Activated CD4-positive, CD25-positive, alpha-beta regulatory T cell (primary cell): Measurements from ENCODE around the gene USPL1.
"Not testable (repeated sequence)": the region's sequence is repeated elsewhere in the genome, so short reads cannot be mapped to it uniquely, and the experiment has no call there.

Source experiments
- DNase-seq, 4 experiments: peaks; one replicate each; lab custom pipeline; 2025; lab: John Stamatoyannopoulos, UW

The USPL1 gene

DNA sequence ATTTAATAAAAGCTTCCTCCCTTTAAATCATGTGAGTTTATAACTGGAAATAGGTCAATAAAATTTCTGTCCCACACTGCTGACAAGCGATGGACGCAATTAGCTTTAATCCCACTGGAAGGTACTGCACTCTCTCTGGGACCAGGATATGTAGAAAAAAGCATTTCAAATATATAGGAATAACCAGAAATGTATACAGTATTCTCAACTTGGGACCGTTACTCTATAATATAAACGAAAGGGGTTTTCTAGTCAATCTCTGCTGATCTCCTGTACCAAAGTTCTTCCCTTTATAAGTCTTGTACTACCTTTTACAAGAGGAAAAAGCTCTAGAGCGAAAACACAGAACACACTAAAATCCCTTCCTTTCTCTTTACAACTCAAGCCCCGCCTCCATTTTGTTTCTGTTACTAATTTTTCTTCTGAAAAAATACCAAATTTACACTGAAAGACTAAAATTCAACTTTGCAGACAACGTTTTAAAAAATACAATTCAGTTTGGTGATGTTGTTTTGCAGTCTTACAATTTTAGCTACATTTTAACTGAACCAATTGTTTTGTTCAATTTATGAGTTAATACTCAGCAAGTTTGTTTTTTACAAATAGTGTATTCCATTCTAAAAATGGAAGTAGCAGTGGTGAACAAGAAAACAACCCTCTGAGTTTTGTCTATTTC, 1.7 kb upstream of the USPL1 start:
- no peak for DNase-seq

- peak in 3 of 4 experiments; percentile 29 to 41 (median 31) for DNase-seq
These were observed 799 bp upstream of the USPL1 start for GRCh38 chr13:30616927-30617314.

DNA sequence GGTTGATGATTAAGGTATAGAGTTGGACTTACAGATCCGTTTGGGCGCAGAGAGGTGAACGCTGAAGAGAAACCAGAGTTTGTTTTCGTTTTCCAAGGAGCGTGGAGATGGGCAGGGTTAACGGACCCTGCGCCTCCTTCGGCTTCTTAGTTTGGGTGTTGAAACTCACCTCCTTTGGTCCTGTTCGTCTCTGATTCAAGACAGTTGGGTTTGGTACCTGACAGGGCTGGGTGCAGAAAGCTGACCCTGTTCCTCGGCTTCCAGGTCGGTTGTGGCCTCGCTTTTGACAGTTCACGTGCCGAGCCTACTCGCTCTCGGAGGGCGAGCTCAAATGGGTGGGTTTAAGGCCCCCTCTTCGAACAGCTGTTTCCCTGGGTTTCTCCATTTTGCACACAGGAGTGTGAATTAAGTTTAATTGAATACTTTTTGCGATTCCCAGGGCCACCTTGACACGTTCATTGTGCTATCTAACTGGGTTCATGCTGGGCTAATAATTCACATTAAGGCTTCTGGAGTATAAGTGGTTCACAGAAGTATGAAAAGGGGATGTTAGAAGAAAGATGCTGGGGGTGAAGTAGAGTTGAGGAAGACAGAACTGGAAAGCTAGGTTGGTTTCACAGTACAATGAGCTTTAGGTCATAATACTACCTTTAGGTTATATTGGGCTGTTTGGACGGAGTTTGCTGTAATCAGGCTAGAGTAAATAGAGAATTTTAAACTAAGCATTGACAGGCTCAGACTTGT, 638 bp downstream of the USPL1 start:
- no peak for DNase-seq

DNA sequence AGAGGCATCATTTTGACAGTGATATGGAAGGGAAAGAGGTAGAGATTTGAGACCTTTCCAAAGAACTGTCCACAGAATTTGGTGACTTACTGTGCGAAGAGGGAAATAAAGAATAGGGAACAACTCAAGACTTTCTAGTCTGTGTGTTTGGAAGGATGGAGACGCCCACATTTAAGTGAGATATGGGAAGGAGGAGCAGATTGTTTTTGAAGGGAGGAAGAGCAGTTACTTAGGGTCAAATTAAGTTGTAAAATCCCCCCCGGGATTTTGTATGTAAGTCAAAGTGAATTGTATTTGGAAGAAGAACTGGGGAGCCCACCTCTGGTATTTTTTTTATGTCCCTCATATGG, 1.2 kb downstream of the USPL1 start:
- no peak for DNase-seq

- no peak for DNase-seq
These were observed 2.0 kb downstream of the USPL1 start for GRCh38 chr13:30619731-30620130.

DNA sequence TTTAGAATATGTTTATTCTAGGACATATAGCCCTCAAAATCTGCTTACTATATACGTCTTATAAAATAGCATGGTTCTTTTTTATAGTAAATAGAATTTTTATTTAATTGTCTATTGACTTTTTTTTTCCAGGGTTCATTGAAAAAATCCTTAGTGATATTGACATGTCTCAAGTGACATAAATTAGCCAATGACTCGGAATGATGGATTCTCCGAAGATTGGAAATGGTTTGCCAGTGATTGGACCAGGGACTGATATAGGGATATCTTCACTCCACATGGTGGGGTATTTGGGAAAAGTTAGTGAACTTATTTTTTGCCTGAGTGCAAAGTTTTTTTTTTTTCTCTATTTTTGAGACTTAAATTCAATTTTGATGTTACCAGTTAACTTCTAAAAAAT, 3.2 kb downstream of the USPL1 start:
- no peak for DNase-seq

DNA sequence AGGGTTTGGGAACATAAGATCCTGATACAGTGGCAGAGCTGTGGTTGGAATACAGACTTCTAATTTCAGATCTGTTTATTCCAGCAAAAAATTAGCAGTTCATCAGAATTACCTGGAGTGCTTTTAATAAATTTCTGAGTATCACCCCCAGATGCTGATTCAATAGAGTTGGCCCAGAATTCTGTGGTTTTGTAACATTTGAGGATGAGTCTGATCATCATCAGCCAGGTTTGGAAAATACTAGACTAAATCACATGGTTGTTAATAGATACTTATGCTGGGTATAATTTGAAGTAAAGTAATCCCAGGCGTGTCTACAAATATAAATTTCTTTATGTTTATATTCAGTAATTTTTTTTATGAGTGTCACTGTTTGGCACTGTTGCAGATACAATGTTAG, 4.8 kb downstream of the USPL1 start:
- DNase-seq: no peak

GRCh38 chr13:30623392-30623791, 5.7 kb downstream of the USPL1 start:
- DNase-seq: no peak

DNA sequence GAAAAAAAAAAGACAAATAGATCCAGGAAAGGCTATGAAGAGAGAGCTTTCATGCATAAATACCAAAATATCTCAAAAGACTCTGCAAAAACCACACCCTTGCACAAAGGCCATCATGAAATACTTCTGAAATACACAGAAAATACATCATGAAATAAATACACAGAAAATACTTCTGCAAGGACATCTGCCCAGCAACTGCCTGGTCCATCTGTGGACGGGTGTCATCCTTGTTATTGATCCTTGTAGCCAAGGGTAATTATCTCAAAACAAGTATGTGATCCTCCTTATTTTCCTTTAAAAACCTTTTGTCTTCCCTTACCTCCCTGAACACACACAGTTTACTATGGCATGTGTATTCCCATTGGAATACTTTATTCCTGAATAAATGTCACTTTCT, 6.9 kb downstream of the USPL1 start:
- no peak for DNase-seq

DNA sequence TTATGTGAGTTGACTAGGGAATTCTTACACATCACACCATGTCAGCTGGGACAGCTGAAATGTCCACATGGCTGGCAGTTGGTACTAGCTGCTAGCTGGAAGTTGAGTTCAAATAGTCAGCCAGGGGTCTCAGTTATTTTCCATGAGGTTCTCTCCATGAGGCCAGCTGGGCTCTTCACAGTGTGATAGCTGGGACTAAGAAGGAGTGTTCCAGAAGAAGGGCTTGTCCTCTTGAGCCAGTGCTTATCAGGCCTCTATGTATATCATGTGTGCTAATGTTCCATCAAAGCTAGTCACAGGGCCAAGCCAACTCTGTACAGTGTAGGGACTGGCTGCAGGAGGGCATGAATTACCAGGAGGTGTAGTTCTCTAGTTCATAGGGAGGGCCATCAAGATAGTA, 11.8 kb downstream of the USPL1 start:
- DNase-seq: no peak

- no peak for DNase-seq
These were observed 16.1 kb downstream of the USPL1 start for GRCh38 chr13:30633861-30634260.

DNA sequence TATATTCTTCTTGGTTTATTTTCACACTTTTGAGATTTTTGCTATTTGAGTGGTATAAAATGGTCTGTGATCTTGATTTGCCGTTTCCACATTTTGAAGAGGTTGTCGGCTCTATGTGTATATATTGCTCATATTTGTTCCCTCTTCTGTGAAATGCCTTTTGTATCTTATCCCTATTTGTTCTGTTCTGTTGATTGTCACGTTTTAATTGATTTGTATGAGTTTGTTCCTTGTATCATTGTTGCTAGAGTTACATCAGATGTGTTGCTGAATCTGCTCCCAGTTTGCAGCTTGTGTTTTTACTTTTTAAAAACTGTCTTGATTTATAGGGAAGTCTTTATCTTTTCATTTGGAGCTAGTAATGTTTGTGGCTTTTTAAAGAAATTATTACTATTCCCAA, 17.1 kb downstream of the USPL1 start:
- no peak for DNase-seq

GRCh38 chr13:30638301-30638700, 20.6 kb downstream of the USPL1 start:
- DNase-seq: no peak

- no peak for DNase-seq
These were observed 22.0 kb downstream of the USPL1 start for GRCh38 chr13:30639671-30640070.

DNA sequence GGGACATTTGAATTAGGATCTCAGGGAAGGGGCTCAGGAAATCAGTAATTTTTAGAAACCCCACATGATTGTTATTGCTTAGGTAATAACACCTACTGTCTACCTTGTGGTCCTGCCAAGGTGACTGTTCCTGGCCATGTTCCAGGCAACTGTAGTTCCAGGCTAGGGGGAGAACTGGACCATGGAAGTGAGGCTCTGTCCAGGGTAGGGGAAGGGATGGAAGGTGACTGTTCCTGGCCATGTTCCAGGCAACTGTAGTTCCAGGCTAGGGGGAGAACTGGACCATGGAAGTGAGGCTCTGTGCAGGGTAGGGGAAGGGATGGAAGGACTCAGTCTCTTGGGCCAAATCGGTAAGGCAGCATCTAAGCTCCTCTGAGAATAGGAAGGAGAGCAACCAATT, 23.5 kb downstream of the USPL1 start:
- DNase-seq: not testable (repeated sequence)

DNA sequence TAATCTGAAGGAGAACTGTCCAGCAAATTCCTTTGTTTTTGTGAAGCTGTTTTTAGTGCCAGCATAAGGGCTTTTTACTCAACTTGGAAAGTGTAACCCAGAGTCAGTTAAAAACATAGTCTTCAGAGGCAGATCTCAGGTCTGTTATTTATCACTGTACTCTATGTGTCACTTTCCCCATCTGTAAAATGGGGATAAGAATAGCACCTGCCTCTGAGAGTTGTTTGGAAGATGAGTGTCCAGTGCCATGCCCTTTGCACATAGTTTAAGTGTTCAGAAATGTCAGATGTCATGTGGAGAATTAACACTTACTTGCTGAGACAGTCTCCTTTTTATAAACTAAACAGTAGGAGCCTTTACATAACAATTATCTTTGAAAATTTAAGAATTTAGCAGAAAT, 27.9 kb downstream of the USPL1 start:
- no peak for DNase-seq

DNA sequence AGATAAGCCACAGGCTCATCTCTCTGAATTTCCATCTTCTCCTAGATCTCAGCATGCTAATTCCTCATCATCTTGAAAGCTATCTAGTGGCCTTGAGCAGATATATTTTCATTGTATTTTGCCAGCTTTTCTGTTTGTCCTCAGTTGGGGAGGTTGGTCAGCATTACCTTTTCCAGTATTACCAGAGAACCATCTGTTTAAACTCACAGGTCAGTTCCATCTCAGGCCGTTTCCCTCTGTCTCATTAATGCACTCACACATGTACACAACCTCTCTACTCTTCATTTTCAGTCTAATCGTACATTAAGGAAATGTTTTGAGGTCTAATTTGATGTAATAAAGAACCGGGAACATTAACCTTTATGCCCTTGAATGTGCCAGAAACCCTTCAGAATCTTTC, 29.7 kb downstream of the USPL1 start:
- DNase-seq: no peak

DNA sequence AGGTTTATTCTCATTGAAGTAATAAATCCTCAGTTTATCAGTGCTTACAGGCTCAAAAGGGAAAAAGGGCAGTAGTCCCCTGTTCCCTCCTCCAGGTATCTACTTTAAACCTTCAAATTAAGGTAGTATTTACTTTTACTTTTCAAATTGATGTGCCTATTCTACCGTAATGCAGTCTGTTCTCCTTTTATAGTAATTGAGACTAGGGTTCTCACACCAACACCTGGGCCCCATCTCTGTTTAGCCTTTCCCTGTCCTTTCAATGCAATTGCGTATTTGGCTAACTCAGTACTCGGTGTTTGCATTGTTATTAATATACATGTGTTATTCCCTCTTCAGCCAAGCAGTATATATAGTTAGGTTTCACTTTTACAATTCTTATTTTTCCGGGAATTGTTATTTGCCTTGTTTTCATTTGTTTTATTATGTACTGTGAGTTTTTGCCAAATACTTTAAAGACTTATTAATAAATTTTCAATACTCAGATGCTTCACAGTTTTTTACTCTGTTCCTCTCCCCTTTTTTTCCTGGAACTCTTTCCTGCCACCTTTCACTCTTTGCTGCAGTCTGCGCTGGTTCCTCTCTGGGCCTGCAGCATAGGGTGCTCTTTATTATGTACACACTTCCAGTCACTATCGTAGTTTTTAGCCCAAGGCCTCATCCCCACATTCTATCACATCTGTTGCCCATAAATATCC, 30.3 kb downstream of the USPL1 start:
- no peak for DNase-seq

DNA sequence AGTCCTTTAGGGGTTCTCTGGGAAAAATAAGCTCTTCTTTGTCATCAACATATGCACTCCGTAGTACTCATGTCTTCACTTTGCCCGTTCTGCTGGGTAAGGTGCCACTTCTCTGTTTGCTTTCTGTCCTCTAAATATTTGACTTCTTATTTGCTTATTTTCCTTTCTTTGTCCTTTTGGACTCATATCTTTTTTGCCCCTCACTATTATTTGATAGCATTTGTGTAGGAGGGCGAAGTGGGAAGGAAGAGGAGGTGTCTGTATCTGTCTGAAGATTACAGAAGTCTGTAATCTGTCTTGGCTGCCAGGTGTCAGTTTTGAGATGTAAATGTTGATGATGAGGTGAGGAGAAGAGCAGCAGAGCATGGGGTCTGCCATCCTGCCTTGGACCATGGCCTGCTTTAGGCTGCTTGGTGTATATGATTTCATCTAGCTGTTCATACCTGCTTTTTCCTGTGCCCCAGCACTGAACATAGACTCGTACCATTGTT, 30.8 kb downstream of the USPL1 start:
- DNase-seq: no peak

- DNase-seq: not testable (repeated sequence)
These were observed 33.9 kb downstream of the USPL1 start for GRCh38 chr13:30651648-30652047.

DNA sequence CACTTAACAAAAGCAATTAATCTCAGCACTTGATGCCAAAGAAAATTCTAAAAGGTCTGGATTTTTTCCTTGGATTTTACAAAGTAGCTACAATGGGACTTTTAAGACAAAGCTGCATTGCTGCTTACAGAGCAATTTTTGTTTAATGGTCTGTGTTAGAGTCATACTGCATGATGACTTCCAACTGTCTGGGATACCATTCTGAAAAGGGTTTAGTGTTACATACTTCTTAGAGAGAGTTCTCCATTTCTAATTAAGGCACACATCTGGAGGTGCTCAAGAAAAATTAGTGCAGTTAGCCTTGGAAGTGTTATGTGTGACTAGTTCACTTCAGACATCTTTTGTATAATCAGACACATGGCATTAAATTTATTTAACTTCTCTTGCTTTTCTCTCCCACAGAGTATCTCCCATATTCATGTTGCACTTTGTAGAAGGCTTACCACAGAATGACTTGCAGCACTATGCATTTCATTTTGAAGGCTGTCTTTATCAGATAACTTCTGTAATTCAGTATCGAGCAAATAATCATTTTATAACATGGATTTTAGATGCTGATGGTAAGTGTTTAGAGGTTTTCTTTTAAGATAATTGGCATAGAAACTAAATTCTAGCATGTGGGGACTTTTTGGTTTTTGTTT, 35.1 kb downstream of the USPL1 start:
- no peak for DNase-seq

GRCh38 chr13:30654430-30654829, 36.7 kb downstream of the USPL1 start:
- no peak for DNase-seq

DNA sequence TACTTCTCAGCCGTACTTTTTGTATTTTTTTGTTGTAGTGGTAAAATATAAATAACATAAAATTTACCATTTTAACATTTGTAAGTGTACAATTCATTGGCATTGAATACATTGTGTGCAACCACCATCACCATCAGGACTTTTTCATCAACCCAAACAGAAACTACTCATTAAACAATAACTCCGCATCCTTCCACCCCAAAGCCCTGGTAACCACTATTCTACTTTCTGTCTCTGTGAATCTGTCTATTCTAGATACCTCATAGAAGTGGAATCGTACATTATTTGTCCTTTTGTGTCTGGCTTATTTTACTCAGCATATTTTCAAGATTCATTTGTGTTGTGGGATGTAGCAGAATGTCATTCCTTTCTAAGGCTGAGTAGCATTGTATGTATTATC, 38.5 kb downstream of the USPL1 start:
- no peak for DNase-seq
